ENCODE measurements around the gene GABRG2.

GABRG2 gene

GRCh38 chr5:162163663-162164062 is 96.1 kb downstream of the GABRG2 start:
- TF ChIP-seq FOXA1 (IDR thresholded peaks at IDR 0.05) (no peak), NFRKB (IDR thresholded peaks at IDR 0.05) (no peak), FOXK2 (IDR thresholded peaks at IDR 0.05) (no peak), BHLHE40 (IDR thresholded peaks at IDR 0.05; ENCODE audit: borderline replicate concordance) (no peak), FOXM1 (IDR thresholded peaks at IDR 0.05; ENCODE audit: borderline replicate concordance) (no peak), ELF4 (IDR thresholded peaks at IDR 0.05) (no peak), PKNOX1 (IDR thresholded peaks at IDR 0.05) (no peak), HDGF (IDR thresholded peaks at IDR 0.05; ENCODE audit: borderline replicate concordance) (no peak), SP1 (IDR thresholded peaks at IDR 0.05) (no peak)
- ChIA-PET CTCF (no interaction called here), POLR2A (no interaction called here)
- DNase-seq (ENCODE audit: extremely low spot score) = no peak

- TF ChIP-seq PKNOX1 (IDR thresholded peaks at IDR 0.05) (no peak), NFRKB (IDR thresholded peaks at IDR 0.05) (no peak), ZNF384 (IDR thresholded peaks at IDR 0.05) (no peak), LEF1 (IDR thresholded peaks at IDR 0.05; ENCODE audit: borderline replicate concordance) (no peak), FOXK2 (IDR thresholded peaks at IDR 0.05) (no peak), L3MBTL2 (conservative IDR thresholded peaks at IDR 0.05) (no peak), ARNT (IDR thresholded peaks at IDR 0.05) (no peak), SUZ12 (IDR thresholded peaks at IDR 0.05) (no peak), SP1 (IDR thresholded peaks at IDR 0.05) (no peak), BHLHE40 (IDR thresholded peaks at IDR 0.05; ENCODE audit: borderline replicate concordance) (no peak), FOXA1 (IDR thresholded peaks at IDR 0.05) (no peak), FOXM1 (IDR thresholded peaks at IDR 0.05; ENCODE audit: borderline replicate concordance) (no peak), TARDBP (IDR thresholded peaks at IDR 0.05) (no peak), ELF4 (IDR thresholded peaks at IDR 0.05) (no peak), HDGF (IDR thresholded peaks at IDR 0.05; ENCODE audit: borderline replicate concordance) (no peak), CTBP1 (IDR thresholded peaks at IDR 0.05; ENCODE audit: borderline replicate concordance) (no peak)
- DNase-seq (ENCODE audit: extremely low spot score) = no peak
- ChIA-PET CTCF (no interaction called here), POLR2A (no interaction called here)
These were observed 106.9 kb downstream of the GABRG2 start for GRCh38 chr5:162174358-162174974.

GRCh38 chr5:162187371-162187770 is 119.8 kb downstream of the GABRG2 start:
- CTCF ChIA-PET = no interaction called here
- no peak for TF ChIP-seq BHLHE40 (IDR thresholded peaks at IDR 0.05; ENCODE audit: borderline replicate concordance)
- no peak for TF ChIP-seq SP1 (IDR thresholded peaks at IDR 0.05)
- no peak for TF ChIP-seq SUZ12 (IDR thresholded peaks at IDR 0.05)
- no peak for TF ChIP-seq CTBP1 (IDR thresholded peaks at IDR 0.05; ENCODE audit: borderline replicate concordance)
- TF ChIP-seq ZNF384 (IDR thresholded peaks at IDR 0.05) = no peak
- TF ChIP-seq HDGF (IDR thresholded peaks at IDR 0.05; ENCODE audit: borderline replicate concordance) = no peak
- no peak for TF ChIP-seq LEF1 (IDR thresholded peaks at IDR 0.05; ENCODE audit: borderline replicate concordance)
- TF ChIP-seq L3MBTL2 (conservative IDR thresholded peaks at IDR 0.05) = no peak
- TF ChIP-seq NFRKB (IDR thresholded peaks at IDR 0.05) = no peak
- no peak for TF ChIP-seq TARDBP (IDR thresholded peaks at IDR 0.05)
- TF ChIP-seq FOXM1 (IDR thresholded peaks at IDR 0.05; ENCODE audit: borderline replicate concordance) = no peak
- no peak for TF ChIP-seq PKNOX1 (IDR thresholded peaks at IDR 0.05)
- no peak for TF ChIP-seq FOXK2 (IDR thresholded peaks at IDR 0.05)
- no peak for TF ChIP-seq FOXA1 (IDR thresholded peaks at IDR 0.05)
- no peak for TF ChIP-seq ARNT (IDR thresholded peaks at IDR 0.05)
- no peak for TF ChIP-seq ELF4 (IDR thresholded peaks at IDR 0.05)
- POLR2A ChIA-PET = no interaction called here
- DNase-seq (ENCODE audit: extremely low spot score) = no peak

- TF ChIP-seq ELF4 (IDR thresholded peaks at IDR 0.05) (no peak), FOXM1 (IDR thresholded peaks at IDR 0.05; ENCODE audit: borderline replicate concordance) (no peak), SUZ12 (IDR thresholded peaks at IDR 0.05) (no peak), TARDBP (IDR thresholded peaks at IDR 0.05) (no peak), CTBP1 (IDR thresholded peaks at IDR 0.05; ENCODE audit: borderline replicate concordance) (no peak), ARNT (IDR thresholded peaks at IDR 0.05) (no peak), NFRKB (IDR thresholded peaks at IDR 0.05) (no peak), PKNOX1 (IDR thresholded peaks at IDR 0.05) (no peak), LEF1 (IDR thresholded peaks at IDR 0.05; ENCODE audit: borderline replicate concordance) (no peak), FOXK2 (IDR thresholded peaks at IDR 0.05) (no peak), FOXA1 (IDR thresholded peaks at IDR 0.05) (no peak), ZNF384 (IDR thresholded peaks at IDR 0.05) (no peak), HDGF (IDR thresholded peaks at IDR 0.05; ENCODE audit: borderline replicate concordance) (no peak), SP1 (IDR thresholded peaks at IDR 0.05) (no peak), L3MBTL2 (conservative IDR thresholded peaks at IDR 0.05) (no peak), BHLHE40 (IDR thresholded peaks at IDR 0.05; ENCODE audit: borderline replicate concordance) (no peak)
- ChIA-PET CTCF (no interaction called here), POLR2A (no interaction called here)
These were observed 122.1 kb downstream of the GABRG2 start for GRCh38 chr5:162189719-162190118.

GRCh38 chr5:162193012-162193411 is 125.4 kb downstream of the GABRG2 start:
- ChIA-PET CTCF (no interaction called here), POLR2A (no interaction called here)
- TF ChIP-seq CTBP1 (IDR thresholded peaks at IDR 0.05; ENCODE audit: borderline replicate concordance) = no peak
- TF ChIP-seq LEF1 (IDR thresholded peaks at IDR 0.05; ENCODE audit: borderline replicate concordance) = no peak
- no peak for TF ChIP-seq SP1 (IDR thresholded peaks at IDR 0.05)
- TF ChIP-seq PKNOX1 (IDR thresholded peaks at IDR 0.05) = no peak
- no peak for TF ChIP-seq TARDBP (IDR thresholded peaks at IDR 0.05)
- no peak for TF ChIP-seq FOXM1 (IDR thresholded peaks at IDR 0.05; ENCODE audit: borderline replicate concordance)
- TF ChIP-seq ZNF384 (IDR thresholded peaks at IDR 0.05) = no peak
- no peak for TF ChIP-seq ELF4 (IDR thresholded peaks at IDR 0.05)
- TF ChIP-seq BHLHE40 (IDR thresholded peaks at IDR 0.05; ENCODE audit: borderline replicate concordance) = no peak
- no peak for TF ChIP-seq L3MBTL2 (conservative IDR thresholded peaks at IDR 0.05)
- TF ChIP-seq SUZ12 (IDR thresholded peaks at IDR 0.05) = no peak
- TF ChIP-seq HDGF (IDR thresholded peaks at IDR 0.05; ENCODE audit: borderline replicate concordance) = no peak
- TF ChIP-seq ARNT (IDR thresholded peaks at IDR 0.05) = no peak
- TF ChIP-seq FOXA1 (IDR thresholded peaks at IDR 0.05) = no peak
- TF ChIP-seq FOXK2 (IDR thresholded peaks at IDR 0.05) = no peak
- TF ChIP-seq NFRKB (IDR thresholded peaks at IDR 0.05) = no peak
- no peak for DNase-seq (ENCODE audit: extremely low spot score)

More at GRCh38 chr5:162189719-162190118, 122.1 kb downstream of the GABRG2 start:
- DNase-seq (ENCODE audit: extremely low spot score) = no peak
